WERI-Rb-1 (cell line): Measurements from ENCODE around the gene PTPRN2.

Experiments used
- DNase-seq: peaks from one replicate; pipeline ENCODE4 v3.0.0-alpha.2; 2020
- H3K27ac ChIP-seq: fragments of 250-450 bp; sonication (Bioruptor Pico); 2 replicates; pipeline ENCODE4 v1.5.1; 2020; ENCODE audit warnings: mild to moderate bottlenecking, moderate library complexity
- H3K27me3 ChIP-seq: fragments of 250-450 bp; sonication (Bioruptor Pico); 2 replicates; pipeline ENCODE4 v1.5.1; 2021; ENCODE audit warnings: mild to moderate bottlenecking, low read depth, moderate library complexity; ENCODE audit not compliant: insufficient read depth, severe bottlenecking
- H3K36me3 ChIP-seq: fragments of 250-450 bp; sonication (Bioruptor Pico); 2 replicates; pipeline ENCODE4 v1.5.1; 2020; ENCODE audit warnings: mild to moderate bottlenecking, moderate library complexity
- H3K4me3 ChIP-seq: 2 replicates; pipeline ENCODE4 v1.5.1; 2011; ENCODE audit warnings: low read depth, mild to moderate bottlenecking, control low read depth, low read length
- H3K9me3 ChIP-seq: fragments of 250-450 bp; sonication (Bioruptor Pico); 2 replicates; pipeline ENCODE4 v1.5.1; 2021; ENCODE audit warnings: mild to moderate bottlenecking, moderate library complexity; ENCODE audit not compliant: severe bottlenecking
- CTCF ChIP-seq: IDR thresholded peaks from 2 replicates; pipeline ENCODE4 v1.5.1; 2011; ENCODE audit warnings: low read depth, mild to moderate bottlenecking, control low read depth, inconsistent platforms, low read length

PTPRN2 gene

GRCh38 chr7:157885140-157885539, 702.5 kb downstream of the PTPRN2 start:
- DNase-seq = no peak
- Histone ChIP-seq H3K4me3 (no peak overlapping the region), H3K36me3 (no peaks in the 10 kb centered on the region), H3K9me3 (no peaks in the 10 kb centered on the region), H3K27me3 (no peaks in the 10 kb centered on the region), H3K27ac (no peak overlapping the region)
- TF ChIP-seq CTCF = no peak

- TF ChIP-seq CTCF = no peak
- H3K27me3 ChIP-seq = no peaks in the 10 kb centered on the region
- H3K9me3 ChIP-seq = no peaks in the 10 kb centered on the region
- H3K27ac ChIP-seq = no peak overlapping the region
- DNase-seq = no peak
- no peak overlapping the region for H3K4me3 ChIP-seq
- H3K36me3 ChIP-seq = no peaks in the 10 kb centered on the region
These were observed 703.1 kb downstream of the PTPRN2 start for GRCh38 chr7:157884461-157885062.

- Histone ChIP-seq H3K36me3 (no peaks in the 10 kb centered on the region), H3K27ac (no peak overlapping the region), H3K27me3 (no peaks in the 10 kb centered on the region), H3K9me3 (no peaks in the 10 kb centered on the region), H3K4me3 (no peak overlapping the region)
- TF ChIP-seq CTCF = no peak
- DNase-seq = no peak
These were observed 706.4 kb downstream of the PTPRN2 start for GRCh38 chr7:157881048-157881771.

- Histone ChIP-seq H3K36me3 (no peaks in the 10 kb centered on the region), H3K27ac (no peak overlapping the region), H3K9me3 (no peaks in the 10 kb centered on the region), H3K4me3 (no peak overlapping the region), H3K27me3 (no peaks in the 10 kb centered on the region)
- no peak for DNase-seq
- TF ChIP-seq CTCF = no peak
These were observed 708.2 kb downstream of the PTPRN2 start for GRCh38 chr7:157879391-157879790.

GRCh38 chr7:157877298-157878090, 710.1 kb downstream of the PTPRN2 start:
- Histone ChIP-seq H3K36me3 (no peaks in the 10 kb centered on the region), H3K4me3 (no peak overlapping the region), H3K27ac (no peak overlapping the region), H3K9me3 (no peaks in the 10 kb centered on the region), H3K27me3 (no peaks in the 10 kb centered on the region)
- no peak for TF ChIP-seq CTCF
- no peak for DNase-seq
